Fibroblast of mammary gland (primary cell): Measurements from ENCODE around the gene HORMAD2.
"Not testable (repeated sequence)": the region's sequence is repeated elsewhere in the genome, so short reads cannot be mapped to it uniquely, and the experiment has no call there.

ENCODE experiments used
- DNase-seq: peaks from one replicate; pipeline ENCODE4 v3.0.0-alpha.2; 2010; ENCODE audit warnings: low read depth
- H3K4me3 ChIP-seq: 2 replicates; pipeline ENCODE4 v1.5.1; 2011; ENCODE audit warnings: low read depth, mild to moderate bottlenecking, low read length, moderate library complexity; ENCODE audit not compliant: control insufficient read depth
- CTCF ChIP-seq: conservative IDR thresholded peaks from 2 replicates; pipeline ENCODE4 v1.5.1; 2011; ENCODE audit warnings: low read depth, low read length, inconsistent platforms; ENCODE audit not compliant: control insufficient read depth, insufficient read depth

The HORMAD2 gene

GRCh38 chr22:30087611-30088010, 7.3 kb downstream of the HORMAD2 start:
- no peak for DNase-seq
- no peak overlapping the region for H3K4me3 ChIP-seq
- TF ChIP-seq CTCF = no peak

- TF ChIP-seq CTCF = no peak
- H3K4me3 ChIP-seq = no peak overlapping the region
- no peak for DNase-seq
These were observed 8.2 kb downstream of the HORMAD2 start for GRCh38 chr22:30088468-30088867.

GRCh38 chr22:30089655-30089974, 9.4 kb downstream of the HORMAD2 start:
- TF ChIP-seq CTCF = no peak
- H3K4me3 ChIP-seq = no peak overlapping the region
- DNase-seq = no peak

- DNase-seq = no peak
- TF ChIP-seq CTCF = no peak
- H3K4me3 ChIP-seq = no peak overlapping the region
These were observed 12.4 kb downstream of the HORMAD2 start for GRCh38 chr22:30092686-30093085.

GRCh38 chr22:30094804-30095203, 14.5 kb downstream of the HORMAD2 start:
- no peak for TF ChIP-seq CTCF
- DNase-seq = no peak
- H3K4me3 ChIP-seq = no peak overlapping the region

- DNase-seq = no peak
- no peak overlapping the region for H3K4me3 ChIP-seq
- no peak for TF ChIP-seq CTCF
These were observed 17.6 kb downstream of the HORMAD2 start for GRCh38 chr22:30097861-30098260.

- H3K4me3 ChIP-seq, DNase-seq: not testable (repeated sequence)
These were observed 20.5 kb downstream of the HORMAD2 start for GRCh38 chr22:30100770-30101169.
